ENCODE results near the gene TTLL7.

Gene TTLL7

GRCh38 chr1:83896299-83896698, 102.6 kb downstream of the TTLL7 start:
- in situ Hi-C loops (cut with MboI; ENCODE audit: low sequenced_read_pairs), result no loop called here

- in situ Hi-C loops (cut with MboI; ENCODE audit: low sequenced_read_pairs), result no loop called here
Measured at GRCh38 chr1:83889707-83890106, 109.2 kb downstream of the TTLL7 start.

DNA sequence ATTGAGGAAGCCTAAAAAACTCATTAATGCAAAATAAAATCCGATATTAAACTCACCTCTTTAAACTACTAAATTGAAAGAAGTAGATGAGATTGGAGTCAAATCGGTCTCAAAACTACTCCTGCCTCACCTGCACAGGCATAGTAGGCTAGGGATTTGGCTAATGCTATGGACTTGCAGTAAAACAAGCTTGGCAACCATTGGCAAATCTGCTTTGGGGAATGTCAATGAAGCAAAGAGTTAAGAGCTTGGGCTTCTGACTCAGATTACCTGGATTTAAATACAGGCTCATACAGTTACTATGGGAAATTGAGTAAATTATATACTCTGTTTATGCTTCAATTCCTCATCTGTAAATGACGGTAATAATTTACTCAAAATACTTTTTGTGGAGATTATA, 111.4 kb downstream of the TTLL7 start:
- in situ Hi-C loops (cut with MboI; ENCODE audit: low sequenced_read_pairs), result no loop called here

- in situ Hi-C loops (cut with MboI; ENCODE audit: low sequenced_read_pairs), result no loop called here
Measured at GRCh38 chr1:83883979-83884378, 115.0 kb downstream of the TTLL7 start.

- in situ Hi-C loops (cut with MboI; ENCODE audit: low sequenced_read_pairs), result no loop called here
Measured at GRCh38 chr1:83882906-83883305, 116.0 kb downstream of the TTLL7 start.

- in situ Hi-C loops (cut with MboI; ENCODE audit: low sequenced_read_pairs), result no loop called here
Measured at GRCh38 chr1:83872515-83872914, 126.4 kb downstream of the TTLL7 start.

- in situ Hi-C loops (cut with MboI; ENCODE audit: low sequenced_read_pairs), result no loop called here
Measured at GRCh38 chr1:83864991-83865390, 133.9 kb downstream of the TTLL7 start.

DNA sequence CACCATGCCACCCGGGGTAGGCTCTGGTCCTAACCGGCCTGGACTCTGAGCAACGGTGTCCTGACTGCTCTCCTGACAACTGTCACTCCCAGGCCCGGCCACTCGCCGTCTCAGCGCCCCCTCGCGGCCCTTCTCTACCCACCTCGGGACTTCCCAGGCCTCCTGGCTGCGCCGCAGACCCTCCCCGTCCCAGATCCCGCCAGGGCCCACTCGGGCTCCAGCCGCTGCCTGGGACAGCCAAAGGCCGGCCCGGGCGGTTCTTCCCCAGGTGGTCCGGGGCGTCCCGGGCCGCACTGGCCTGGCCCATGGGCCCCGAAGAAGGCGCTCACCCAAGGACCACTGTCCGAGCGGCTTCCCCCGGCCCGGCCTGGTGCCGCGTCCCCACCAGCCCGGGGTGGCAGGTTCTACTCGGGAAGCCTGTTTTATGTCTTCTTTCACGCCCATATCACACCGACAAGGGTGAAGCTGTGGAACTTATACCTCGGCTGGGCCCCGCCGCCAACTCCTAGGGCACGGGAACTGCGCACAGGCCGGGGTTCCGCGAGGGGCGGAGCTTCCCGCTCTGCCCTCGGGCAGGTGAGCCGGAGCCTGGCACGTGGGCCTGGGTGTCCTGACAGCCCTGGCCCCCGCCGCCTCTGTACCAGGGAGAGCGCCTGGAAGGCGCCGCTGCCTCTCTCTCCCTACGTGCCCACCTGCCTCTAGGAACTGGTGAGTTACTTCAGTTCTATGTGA, 138.3 kb downstream of the TTLL7 start:
- in situ Hi-C loops (cut with MboI; ENCODE audit: low sequenced_read_pairs), result no loop called here

DNA sequence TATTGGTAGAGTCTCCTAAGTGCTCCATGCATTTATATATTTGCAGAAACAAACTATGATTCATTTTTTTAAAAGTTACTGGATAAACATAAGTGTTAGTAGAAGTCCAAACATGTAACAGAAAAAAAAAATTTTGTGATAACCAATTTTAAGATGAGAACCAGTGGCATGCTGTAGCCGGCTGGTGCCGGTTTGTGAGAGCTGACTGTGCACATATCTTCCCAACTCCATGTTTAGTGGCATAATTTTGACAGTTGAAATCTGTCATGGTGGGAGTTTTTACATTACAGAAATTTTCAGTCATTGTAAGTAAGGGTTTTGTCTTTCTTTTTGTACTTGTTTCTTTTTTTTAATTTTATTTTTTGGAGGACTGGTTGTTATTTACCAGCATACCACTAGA, 141.2 kb downstream of the TTLL7 start:
- in situ Hi-C loops (cut with MboI; ENCODE audit: low sequenced_read_pairs), result no loop called here

GRCh38 chr1:83857103-83857502, 141.8 kb downstream of the TTLL7 start:
- in situ Hi-C loops (cut with MboI; ENCODE audit: low sequenced_read_pairs), result no loop called here

- in situ Hi-C loops (cut with MboI; ENCODE audit: low sequenced_read_pairs), result no loop called here
Measured at GRCh38 chr1:83856381-83856780, 142.6 kb downstream of the TTLL7 start.

DNA sequence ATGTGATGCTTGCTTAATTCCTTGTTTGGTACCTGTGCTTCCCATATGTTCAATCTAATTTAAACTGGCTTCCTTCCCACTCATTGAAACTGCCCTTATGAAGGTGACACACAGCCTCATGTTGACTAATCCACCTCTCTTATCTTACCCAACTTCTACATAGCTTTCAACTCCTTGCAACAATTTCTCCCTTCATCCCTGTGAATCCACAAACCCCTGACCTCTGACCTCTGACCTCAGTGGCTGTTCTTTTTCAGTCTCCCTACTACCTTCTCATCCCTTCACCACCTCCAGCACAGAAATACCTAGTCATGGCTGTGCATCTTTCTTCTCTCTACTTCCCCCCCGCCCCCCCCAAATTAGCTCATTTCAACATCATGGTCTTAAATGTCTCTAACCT, 144.5 kb downstream of the TTLL7 start:
- in situ Hi-C loops (cut with MboI; ENCODE audit: low sequenced_read_pairs), result no loop called here

DNA sequence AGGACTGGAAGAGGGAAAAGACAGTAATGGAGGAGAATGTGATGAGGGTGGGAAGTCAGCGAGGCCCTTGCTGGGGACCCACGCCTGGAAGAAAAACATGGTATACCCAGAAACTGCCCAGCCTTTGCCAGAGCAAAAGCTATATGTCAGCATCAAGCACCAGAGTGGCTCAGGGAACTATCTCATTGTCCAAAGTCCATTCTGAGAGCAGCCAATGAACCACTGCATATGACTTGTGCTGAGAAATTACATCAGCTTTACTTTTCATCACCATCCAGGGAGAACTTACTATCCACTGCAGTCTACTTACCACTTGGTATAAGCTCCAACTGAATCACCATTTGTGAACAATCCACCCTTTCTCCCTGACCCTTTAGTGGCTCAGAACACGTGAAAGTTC, 148.1 kb downstream of the TTLL7 start:
- in situ Hi-C loops (cut with MboI; ENCODE audit: low sequenced_read_pairs), result no loop called here

GRCh38 chr1:83849191-83850061, 149.5 kb downstream of the TTLL7 start:
- in situ Hi-C loops (cut with MboI; ENCODE audit: low sequenced_read_pairs), result no loop called here

GRCh38 chr1:83846138-83846537, 152.8 kb downstream of the TTLL7 start:
- in situ Hi-C loops (cut with MboI; ENCODE audit: low sequenced_read_pairs), result no loop called here

DNA sequence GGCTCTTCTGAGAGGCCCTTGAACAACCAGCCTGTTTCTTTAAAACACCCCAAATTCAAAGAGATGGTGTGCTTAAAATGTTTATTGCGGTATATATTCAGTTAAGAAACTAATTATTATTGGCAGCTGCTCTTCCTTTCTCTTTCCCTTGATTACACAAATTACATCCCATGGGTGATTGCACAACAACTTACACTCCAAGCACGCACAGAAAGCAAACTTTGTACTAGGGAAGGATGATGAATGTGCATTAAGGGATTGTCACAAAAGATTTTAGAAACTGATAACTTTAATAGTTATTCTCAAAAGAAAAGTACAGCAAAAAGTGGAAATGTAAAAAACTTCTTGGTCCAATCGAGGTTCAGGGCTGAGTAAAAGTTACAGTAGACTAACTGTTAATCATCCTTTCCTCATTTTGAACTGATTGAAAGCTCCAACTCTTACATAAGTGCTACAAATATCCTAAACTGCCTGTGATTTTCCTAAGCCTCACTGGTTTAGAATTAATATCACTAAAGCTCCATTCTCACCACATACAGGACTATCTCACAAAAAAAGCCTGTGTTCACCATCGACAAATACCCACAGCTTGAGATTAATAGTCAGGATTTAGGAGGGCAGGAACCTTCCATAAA, 153.4 kb downstream of the TTLL7 start:
- in situ Hi-C loops (cut with MboI; ENCODE audit: low sequenced_read_pairs), result no loop called here

DNA sequence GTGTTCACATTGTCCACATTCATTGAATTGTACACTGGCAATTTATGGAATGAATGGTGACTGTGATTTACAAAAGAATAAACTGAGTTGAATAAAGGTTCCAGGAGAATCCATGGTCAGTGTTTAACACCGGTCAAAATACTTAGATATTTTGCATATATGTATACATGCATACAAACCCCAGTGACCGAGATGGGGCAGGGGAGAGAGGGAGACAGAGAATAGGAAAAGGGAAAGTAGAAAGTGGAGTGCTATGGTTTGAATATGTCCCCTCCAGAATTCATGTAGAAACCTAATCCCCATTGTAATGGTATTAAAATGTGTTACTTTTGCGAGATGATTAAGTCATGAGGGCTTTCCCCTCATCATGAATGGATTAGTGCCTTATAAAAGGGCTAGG, 154.4 kb downstream of the TTLL7 start:
- in situ Hi-C loops (cut with MboI; ENCODE audit: low sequenced_read_pairs), result no loop called here

DNA sequence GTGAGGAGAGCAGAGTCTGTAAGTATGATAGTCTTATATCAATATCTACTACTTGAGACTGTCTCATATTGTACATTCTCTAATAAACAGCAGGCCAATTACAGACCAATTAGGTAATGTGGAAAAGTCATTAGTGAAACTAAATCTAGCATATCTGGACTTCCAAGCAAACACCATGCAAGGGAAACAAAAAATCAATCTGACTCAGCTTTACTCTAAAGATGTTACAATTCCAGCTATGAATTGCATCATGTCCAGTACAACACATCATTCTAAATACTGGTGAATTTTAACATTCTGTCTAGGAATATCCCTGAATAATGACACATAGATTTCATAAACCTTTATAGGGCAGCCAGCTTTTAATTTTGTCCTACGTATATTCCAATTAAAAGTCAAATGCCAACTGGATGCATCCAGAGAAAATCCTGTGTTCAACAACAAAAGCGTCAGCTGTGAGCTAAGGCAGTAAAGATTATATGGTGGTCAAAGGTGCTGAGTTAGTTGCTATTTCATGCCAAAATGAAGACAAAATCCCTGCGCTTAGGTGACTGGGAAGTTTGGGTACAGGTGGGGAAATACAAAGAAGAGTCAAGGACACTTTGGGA, 159.3 kb downstream of the TTLL7 start:
- in situ Hi-C loops (cut with MboI; ENCODE audit: low sequenced_read_pairs), result no loop called here

- in situ Hi-C loops (cut with MboI; ENCODE audit: low sequenced_read_pairs), result no loop called here
Measured at GRCh38 chr1:83838573-83838972, 160.4 kb downstream of the TTLL7 start.

DNA sequence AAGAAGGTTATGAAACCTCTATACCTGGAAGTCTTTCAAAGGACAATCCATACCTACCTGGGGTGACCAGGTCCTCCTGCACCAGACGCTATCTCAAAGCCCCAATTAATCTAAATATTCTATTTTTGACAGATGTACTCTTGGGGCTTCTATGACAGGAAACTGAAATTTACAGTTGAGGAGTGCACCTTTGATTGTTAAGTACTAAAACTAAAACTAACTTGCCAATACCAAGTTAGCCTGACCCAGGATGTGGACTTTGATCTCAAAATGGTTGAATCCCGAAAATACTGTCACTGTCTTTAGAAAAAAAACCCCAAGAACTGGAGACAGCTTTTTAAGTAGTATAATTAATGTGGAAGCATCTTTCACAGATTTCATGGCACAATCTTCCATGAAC, 162.4 kb downstream of the TTLL7 start:
- in situ Hi-C loops (cut with MboI; ENCODE audit: low sequenced_read_pairs), result no loop called here

DNA sequence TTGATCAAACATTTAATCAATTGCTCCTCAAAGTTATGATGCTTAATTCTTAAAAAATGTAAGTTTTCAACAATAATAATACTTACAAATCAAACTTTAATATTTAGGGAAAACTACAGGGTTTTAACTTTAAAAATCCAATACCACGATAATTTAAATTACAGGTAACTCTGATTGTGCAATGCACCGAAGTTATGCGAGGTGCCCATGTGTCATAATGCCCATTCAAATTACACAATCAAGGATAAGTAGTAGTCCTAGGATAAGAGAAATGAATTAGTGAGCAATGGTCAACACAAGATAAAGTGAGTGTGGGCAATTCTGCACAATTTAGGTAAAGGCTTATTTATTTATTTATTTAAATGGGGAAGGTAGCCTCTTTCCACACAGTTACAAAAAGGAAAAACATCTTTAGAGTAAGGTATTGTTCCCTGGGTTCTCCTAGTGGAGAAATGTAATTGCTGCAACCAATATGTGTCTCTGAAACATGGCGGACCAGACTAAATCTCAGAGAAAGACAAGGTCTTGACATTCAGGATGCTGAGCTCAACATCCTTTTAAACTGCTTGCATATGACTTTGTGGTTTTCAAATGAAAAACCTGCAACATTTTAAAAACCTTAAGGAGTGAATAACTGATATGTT, 164.2 kb downstream of the TTLL7 start:
- in situ Hi-C loops (cut with MboI; ENCODE audit: low sequenced_read_pairs), result no loop called here
